ENCODE data around the gene RNASE13. TPM values are rescaled to one million over a fixed set of nuclear protein-coding genes. Genes with fewer than 3 reads are reported as not detected.
"Not testable (repeated sequence)": the region's sequence is repeated elsewhere in the genome, so short reads cannot be mapped to it uniquely, and the experiment has no call there.

RNASE13 gene
- polyA plus RNA-seq, 3 donors: 0.39 to 0.89 (median 0.40) TPM

GRCh38 chr14:21001218-21001617 lies 33.4 kb downstream of the RNASE13 start:
- no peak for DNase-seq (ENCODE audit: extremely low read depth in 1 of 11, low read depth in 9 of 11, low spot score in 4 of 11)

DNA sequence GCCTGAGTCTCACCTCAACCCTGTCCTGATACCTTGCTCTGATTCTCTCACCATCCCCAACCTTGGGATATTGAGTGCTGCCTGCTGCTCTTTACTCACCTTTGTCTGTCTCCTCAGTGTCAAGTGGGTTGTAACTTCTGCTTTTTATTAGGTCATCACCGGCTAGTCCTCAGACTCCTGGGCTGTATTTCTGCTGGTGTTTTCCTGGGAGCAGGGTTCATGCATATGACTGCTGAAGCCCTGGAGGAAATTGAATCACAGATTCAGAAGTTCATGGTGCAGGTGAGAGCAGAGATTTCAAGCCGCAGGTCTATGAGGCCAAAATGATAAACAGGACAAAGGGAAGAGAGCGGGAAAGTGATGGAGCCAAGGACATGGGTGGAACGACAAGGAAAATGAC lies 35.0 kb downstream of the RNASE13 start:
- DNase-seq (ENCODE audit: extremely low read depth in 1 of 11, low read depth in 9 of 11, low spot score in 4 of 11): no peak

- DNase-seq (ENCODE audit: extremely low read depth in 1 of 11, low read depth in 9 of 11, low spot score in 4 of 11): no peak
Observed at GRCh38 chr14:20998674-20999366, 35.8 kb downstream of the RNASE13 start, which contains the start of gene SLC39A2. Gene SLC39A2 (plus strand): TSS chr14:20999293. CDS start chr14:20999447, 154 bp downstream.

- DNase-seq (ENCODE audit: extremely low read depth in 1 of 11, low read depth in 9 of 11, low spot score in 4 of 11): peak in 1 of 11 donors; percentile 17
Observed at GRCh38 chr14:20998139-20998538, 36.5 kb downstream of the RNASE13 start.

DNA sequence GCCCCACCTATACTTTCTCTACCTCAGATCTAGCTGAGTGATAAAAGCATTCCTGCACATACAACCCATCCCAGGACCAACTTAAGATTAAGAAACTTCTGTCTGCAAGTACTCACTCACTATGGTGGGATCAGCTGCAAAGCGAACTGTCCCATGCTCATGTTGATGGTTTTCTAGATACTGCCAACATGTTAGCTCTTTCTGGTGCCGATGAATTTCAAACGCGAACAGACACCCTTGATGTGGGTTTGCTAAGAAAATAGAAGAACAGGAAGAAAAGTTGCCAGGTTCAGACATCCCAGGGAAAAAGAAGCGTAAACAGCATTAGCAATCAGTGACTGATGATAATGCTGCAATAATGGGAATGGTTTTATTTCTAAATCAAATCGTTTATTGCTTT lies 37.0 kb downstream of the RNASE13 start:
- DNase-seq (ENCODE audit: extremely low read depth in 1 of 11, low read depth in 9 of 11, low spot score in 4 of 11): no peak

- DNase-seq (ENCODE audit: extremely low read depth in 1 of 11, low read depth in 9 of 11, low spot score in 4 of 11): no peak
Observed at GRCh38 chr14:20997115-20997514, 37.5 kb downstream of the RNASE13 start.

DNA sequence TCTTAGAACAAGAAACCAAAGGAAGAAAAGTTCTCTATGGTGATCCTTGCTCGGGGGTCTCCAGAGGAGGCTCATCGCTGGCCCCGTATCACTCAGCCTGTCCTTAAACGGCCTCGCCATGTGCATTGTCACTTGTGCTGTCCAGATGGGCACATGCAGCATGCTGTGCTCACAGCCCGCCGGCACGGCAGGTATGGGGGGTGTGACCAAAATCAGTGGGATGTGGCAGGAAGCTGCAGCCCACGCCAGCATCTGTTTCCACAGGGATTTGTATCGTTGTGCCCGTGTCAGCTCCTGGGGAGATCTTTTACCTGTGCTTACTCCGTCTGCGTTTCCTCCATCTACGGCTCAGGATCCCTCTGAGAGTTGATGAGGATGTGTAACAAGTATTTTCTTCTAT lies 38.1 kb downstream of the RNASE13 start:
- DNase-seq (ENCODE audit: extremely low read depth in 1 of 11, low read depth in 9 of 11, low spot score in 4 of 11): no peak

DNA sequence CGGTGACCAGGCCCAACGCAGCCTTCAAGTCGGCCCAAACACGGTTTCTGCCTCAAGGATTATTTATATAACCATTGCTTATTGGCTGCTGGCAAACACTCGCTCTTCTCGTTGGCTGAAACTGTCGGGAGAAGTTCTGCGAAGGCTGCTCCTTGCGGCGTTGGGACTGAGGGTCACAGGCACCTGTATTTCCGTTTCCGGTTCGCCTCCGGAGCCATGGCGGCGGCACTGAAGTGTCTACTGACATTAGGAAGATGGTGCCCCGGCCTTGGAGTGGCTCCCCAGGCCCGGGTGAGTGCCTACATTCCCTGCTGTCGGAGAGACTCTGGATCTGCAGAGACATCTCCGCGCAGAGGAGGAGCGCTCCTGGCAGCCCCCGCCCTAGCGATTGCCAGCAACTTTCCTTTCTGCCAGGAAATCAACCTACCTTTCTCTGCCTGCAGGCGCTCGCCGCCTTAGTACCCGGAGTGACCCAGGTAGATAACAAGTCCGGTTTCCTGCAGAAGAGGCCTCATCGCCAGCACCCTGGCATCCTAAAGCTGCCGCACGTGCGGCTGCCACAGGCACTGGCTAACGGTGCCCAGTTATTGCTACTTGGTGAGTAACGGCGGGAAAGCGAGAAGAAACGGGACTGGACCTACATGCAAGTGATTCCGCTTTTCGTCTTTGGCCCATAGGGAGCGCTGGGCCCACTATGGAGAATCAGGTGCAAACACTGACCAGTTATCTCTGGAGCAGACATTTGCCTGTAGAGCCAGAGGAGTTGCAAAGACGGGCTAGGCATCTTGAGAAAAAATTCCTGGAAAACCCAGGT lies 44.6 kb downstream of the RNASE13 start, which contains the start of gene METTL17:
TSS of gene METTL17 (plus strand) at position 194 of the 814 bp plus-strand sequence. CDS start at position 217, 23 bp downstream.
- peak; percentile 82 to 97 (median 91) for DNase-seq (ENCODE audit: extremely low read depth in 1 of 11, low read depth in 9 of 11, low spot score in 4 of 11)

GRCh38 chr14:20989471-20989786 lies 45.2 kb downstream of the RNASE13 start:
- no peak for DNase-seq (ENCODE audit: extremely low read depth in 1 of 11, low read depth in 9 of 11, low spot score in 4 of 11)

DNA sequence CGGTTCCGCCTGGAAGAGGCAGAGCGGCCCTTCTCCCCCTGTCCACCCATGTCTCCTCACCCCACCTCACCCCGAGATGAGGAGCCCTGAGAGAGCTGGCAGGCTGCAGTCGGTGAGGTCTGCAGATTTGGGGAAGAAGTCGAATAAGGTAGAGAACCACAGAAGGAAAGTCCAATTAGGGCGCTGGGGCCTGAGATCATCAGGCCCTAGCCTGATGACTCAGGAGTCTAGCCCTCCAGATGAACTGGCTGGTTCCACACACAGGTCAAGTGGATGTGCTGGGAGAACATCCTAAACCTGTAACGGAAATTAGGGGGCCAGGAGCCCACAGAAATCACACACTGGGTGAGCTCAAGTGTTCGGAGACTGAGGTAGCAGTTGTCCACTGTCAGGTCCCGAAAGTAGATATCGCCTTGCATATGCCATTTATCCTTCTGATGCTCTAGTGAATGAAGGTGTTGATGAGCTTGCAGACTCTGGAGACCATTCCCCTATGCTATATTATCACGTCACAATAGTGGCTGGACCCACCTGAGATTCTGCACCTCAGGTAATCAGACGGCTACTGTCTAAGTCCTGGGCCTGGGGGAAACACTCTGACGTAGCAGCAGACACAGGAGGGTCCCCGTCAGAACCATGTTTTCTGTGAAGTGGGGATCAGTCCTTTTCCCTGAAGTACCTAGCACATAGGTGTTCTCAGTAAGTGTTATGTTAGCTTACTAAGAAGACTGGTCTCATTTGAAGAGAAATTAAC lies 45.7 kb downstream of the RNASE13 start:
- DNase-seq (ENCODE audit: extremely low read depth in 1 of 11, low read depth in 9 of 11, low spot score in 4 of 11): no peak

- DNase-seq (ENCODE audit: extremely low read depth in 1 of 11, low read depth in 9 of 11, low spot score in 4 of 11): no peak
Observed at GRCh38 chr14:20986811-20987210, 47.8 kb downstream of the RNASE13 start.

GRCh38 chr14:20985650-20986049 lies 49.0 kb downstream of the RNASE13 start:
- not testable (repeated sequence) for DNase-seq (ENCODE audit: extremely low read depth in 1 of 11, low read depth in 9 of 11, low spot score in 4 of 11)

Other genes with a start within 250 kb of the RNASE13 start
- gene RNASE1, start 232.0 kb downstream of the RNASE13 start, polyA plus RNA-seq (ENCODE audit: insufficient read length in 3 of 3): 100 to 1,000 TPM; 112 to 182 (median 142) TPM
- gene RNASE3, start 143.4 kb downstream of the RNASE13 start, polyA plus RNA-seq (ENCODE audit: insufficient read length in 3 of 3): 1 to 10 TPM in 2 of 3 donors, under 1 TPM in 1; 0.50 to 1.5 (median 1.1) TPM
- gene RNASE2, start 79.3 kb downstream of the RNASE13 start, polyA plus RNA-seq (ENCODE audit: insufficient read length in 3 of 3): 1 to 10 TPM in 2 of 3 donors, under 1 TPM in 1; 0.74 to 1.3 (median 1.2) TPM
- 100 to 1,000 TPM in 1 of 3 donors, 10 to 100 TPM in 2; 82.1 to 128 (median 94.9) TPM for gene METTL17, start 44.8 kb downstream of the RNASE13 start, polyA plus RNA-seq (ENCODE audit: insufficient read length in 3 of 3)
- gene SLC39A2, start 35.5 kb downstream of the RNASE13 start, polyA plus RNA-seq (ENCODE audit: insufficient read length in 3 of 3): 1 to 10 TPM; 1.2 to 2.1 (median 1.3) TPM
- gene NDRG2, start 9.7 kb downstream of the RNASE13 start, polyA plus RNA-seq (ENCODE audit: insufficient read length in 3 of 3): 100 to 1,000 TPM; 140 to 183 (median 142) TPM
- gene TPPP2, start 4.6 kb downstream of the RNASE13 start, polyA plus RNA-seq (ENCODE audit: insufficient read length in 3 of 3): 1 to 10 TPM; 3.0 to 3.7 (median 3.6) TPM
- gene RNASE7, start 7.6 kb upstream of the RNASE13 start, polyA plus RNA-seq (ENCODE audit: insufficient read length in 3 of 3): under 1 TPM; 0.40 to 0.79 (median 0.42) TPM
- gene RNASE8, start 23.0 kb upstream of the RNASE13 start, polyA plus RNA-seq (ENCODE audit: insufficient read length in 3 of 3): under 1 TPM in 1 of 3 donors, not detected in 2; 0.24 TPM
- gene ARHGEF40, start 35.5 kb upstream of the RNASE13 start, polyA plus RNA-seq (ENCODE audit: insufficient read length in 3 of 3): 10 to 100 TPM; 65.3 to 87.0 (median 76.4) TPM
- gene ZNF219, start 63.8 kb upstream of the RNASE13 start, polyA plus RNA-seq (ENCODE audit: insufficient read length in 3 of 3): 10 to 100 TPM; 22.9 to 43.4 (median 39.4) TPM
- 1 to 10 TPM; 1.1 to 1.6 (median 1.5) TPM for gene TMEM253, start 66.3 kb upstream of the RNASE13 start, polyA plus RNA-seq (ENCODE audit: insufficient read length in 3 of 3)
- under 1 TPM; 0.03 to 0.05 (median 0.03) TPM for gene OR5AU1, start 121.3 kb upstream of the RNASE13 start, polyA plus RNA-seq (ENCODE audit: insufficient read length in 3 of 3)
- gene HNRNPC, start 234.6 kb upstream of the RNASE13 start, polyA plus RNA-seq (ENCODE audit: insufficient read length in 3 of 3): 1,000 to 10,000 TPM in 1 of 3 donors, 100 to 1,000 TPM in 2; 833 to 1,041 (median 977) TPM
- under 1 TPM; 0.36 to 0.42 (median 0.40) TPM for gene RPGRIP1, start 245.3 kb upstream of the RNASE13 start, polyA plus RNA-seq (ENCODE audit: insufficient read length in 3 of 3)

Data from renal cortex interstitium (tissue), 11 donors.